Measurements from ENCODE around the gene ELK3. TPM values are rescaled to one million over a fixed set of nuclear protein-coding genes. Genes with fewer than 3 reads are reported as not detected.

Gene ELK3
- polyA plus RNA-seq, 2 of the 4 experiments (the other 2 are of a cell fraction), result 33.1 to 38.6 TPM

- TF ChIP-seq BCL3 (IDR thresholded peaks at IDR 0.05) (no peak), NFE2L2 (conservative IDR thresholded peaks at IDR 0.05; ENCODE audit: low read length) (no peak)
These were observed 50.7 kb downstream of the ELK3 start (continued) for GRCh38 chr12:96244826-96245225.

GRCh38 chr12:96246926-96247505 lies 52.8 kb downstream of the ELK3 start:
- TF ChIP-seq CBX2 (IDR thresholded peaks at IDR 0.05; ENCODE audit: borderline replicate concordance, low read depth), result no peak
- TF ChIP-seq KDM1A (IDR thresholded peaks at IDR 0.05; ENCODE audit: low read depth), result no peak
- no peak for TF ChIP-seq GATA3 (IDR thresholded peaks at IDR 0.05; ENCODE audit: borderline replicate concordance)
- TF ChIP-seq PBX3 (IDR thresholded peaks at IDR 0.05), result no peak
- TF ChIP-seq USF2 (IDR thresholded peaks at IDR 0.05), result no peak
- no peak for TF ChIP-seq MAZ (IDR thresholded peaks at IDR 0.05; ENCODE audit: borderline replicate concordance, low read depth, low read length)
- no peak for TF ChIP-seq HES2 (IDR thresholded peaks at IDR 0.05)
- no peak for TF ChIP-seq BCL3 (IDR thresholded peaks at IDR 0.05)
- TF ChIP-seq CBX8 (IDR thresholded peaks at IDR 0.05), result no peak
- TF ChIP-seq HMGXB4 (CRISPR knock-in tag; IDR thresholded peaks at IDR 0.05; ENCODE audit: borderline replicate concordance), result no peak
- no peak for TF ChIP-seq CHD4 (IDR thresholded peaks at IDR 0.05; ENCODE audit: borderline replicate concordance)
- TF ChIP-seq CTCF (IDR thresholded peaks at IDR 0.05), result no peak
- TF ChIP-seq RAD21 (conservative IDR thresholded peaks at IDR 0.05 in 1 of 2, IDR thresholded peaks at IDR 0.05 in 1 of 2), result no peak
- TF ChIP-seq MAX (IDR thresholded peaks at IDR 0.05), result no peak
- WGBS (ENCODE audit: missing lambda C conversion rate), result 96% methylated on average over 36 of the region's 36 CpGs
- H3K9me3 ChIP-seq, result no peaks in the 10 kb centered on the region
- DNase-seq (ENCODE audit: low read depth in 1 of 2, low spot score in 1 of 2), result no peak
- H3K4me2 ChIP-seq, result no peak overlapping the region
- peaks cover 9% of the 10 kb centered on the region; the same call in 2 of the 3 replicates for H3K4me1 ChIP-seq
- ChIA-PET CTCF (interaction anchor here (1.0 kb wide), 1 partner anchor 9 kb away, joined by 3 read pairs; no protein-coding TSS in a partner anchor), POLR2A (no interaction called here)
- no peak for FAIRE-seq
- ATAC-seq, result no peak
- H3K4me3 ChIP-seq, result no peak overlapping the region
- H3K27ac ChIP-seq, result no peak overlapping the region

Data from A549 (cell line).